Raji (cell line): ENCODE results near the gene CEP72.
A peak's percentile ranks its signal among the peaks of the same experiment; 100 is the strongest.

Source experiments
- POLR2A ChIP-seq: IDR thresholded peaks from 2 replicates; pipeline ENCODE4 v1.6.1; 2011; ENCODE audit warnings: low read depth, low read length, control low read depth; ENCODE audit not compliant: insufficient read depth

Gene CEP72

DNA sequence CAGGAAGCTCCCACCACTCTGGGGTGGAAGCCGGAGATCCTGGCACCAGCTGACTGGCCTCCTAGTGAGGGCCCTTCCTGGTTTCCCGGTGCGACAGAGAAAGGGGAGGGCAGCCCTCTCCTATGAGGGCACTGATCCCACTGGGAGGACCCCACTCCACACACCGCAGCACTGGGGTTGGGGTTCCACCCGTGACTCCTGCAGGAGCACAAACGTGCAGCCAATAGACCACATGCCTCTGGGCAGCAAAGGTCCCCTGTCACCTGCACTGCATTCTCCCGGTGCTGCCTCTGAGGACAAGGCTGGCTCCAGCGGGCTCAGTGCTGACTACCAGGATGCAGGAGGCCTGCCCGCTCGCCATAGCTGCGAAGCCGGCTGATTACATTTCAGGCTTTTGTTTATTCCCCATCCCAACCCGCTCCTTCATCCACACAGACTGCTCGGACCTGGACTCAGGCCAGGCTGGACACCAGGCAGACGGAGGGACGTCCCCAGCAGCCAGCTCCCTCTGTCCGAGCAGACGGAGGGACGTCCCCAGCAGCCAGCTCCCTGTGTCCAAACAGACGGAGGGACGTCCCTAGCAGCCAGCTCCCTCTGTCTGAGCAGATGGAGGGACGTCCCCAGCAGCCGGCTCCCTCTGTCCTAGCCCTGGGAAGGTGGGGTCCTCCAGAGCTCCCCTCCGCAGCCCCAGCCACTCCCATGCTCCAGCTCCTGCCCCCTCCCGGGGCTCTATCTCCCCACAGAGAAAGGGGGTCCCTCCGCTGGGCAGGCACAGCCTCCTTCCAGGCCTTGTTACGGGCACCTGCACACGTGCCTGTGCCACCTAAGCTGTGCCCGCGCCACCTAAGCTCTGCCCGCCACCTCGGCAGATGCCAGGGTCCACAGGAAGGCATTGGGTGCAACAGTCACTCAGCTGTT is 8.8 kb upstream of the CEP72 start:
- TF ChIP-seq POLR2A: no peak

DNA sequence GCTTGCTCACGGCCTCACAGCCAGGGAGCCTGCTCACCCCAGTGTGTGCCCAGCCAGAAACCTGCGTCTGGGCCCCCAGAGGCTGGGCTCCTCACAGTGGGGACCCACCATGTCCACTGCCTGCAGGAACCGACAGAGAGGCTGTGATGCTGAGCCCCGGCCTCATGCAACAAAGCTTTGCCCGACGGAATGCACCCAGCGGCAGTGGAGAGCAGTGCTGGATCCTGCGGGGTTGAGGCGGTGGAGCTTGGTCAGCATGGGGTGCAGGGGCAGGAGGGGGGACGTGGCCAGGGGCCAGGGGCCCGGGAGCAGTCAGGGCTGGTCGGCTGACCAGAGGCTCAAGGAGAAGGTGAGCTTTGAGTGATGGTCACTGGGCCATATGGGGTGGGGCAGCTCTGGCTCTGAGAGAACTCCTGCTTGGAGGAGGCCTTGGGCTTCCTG is 7.7 kb upstream of the CEP72 start:
- TF ChIP-seq POLR2A: no peak

GRCh38 chr5:606061-606460 is 6.1 kb upstream of the CEP72 start:
- TF ChIP-seq POLR2A: no peak

DNA sequence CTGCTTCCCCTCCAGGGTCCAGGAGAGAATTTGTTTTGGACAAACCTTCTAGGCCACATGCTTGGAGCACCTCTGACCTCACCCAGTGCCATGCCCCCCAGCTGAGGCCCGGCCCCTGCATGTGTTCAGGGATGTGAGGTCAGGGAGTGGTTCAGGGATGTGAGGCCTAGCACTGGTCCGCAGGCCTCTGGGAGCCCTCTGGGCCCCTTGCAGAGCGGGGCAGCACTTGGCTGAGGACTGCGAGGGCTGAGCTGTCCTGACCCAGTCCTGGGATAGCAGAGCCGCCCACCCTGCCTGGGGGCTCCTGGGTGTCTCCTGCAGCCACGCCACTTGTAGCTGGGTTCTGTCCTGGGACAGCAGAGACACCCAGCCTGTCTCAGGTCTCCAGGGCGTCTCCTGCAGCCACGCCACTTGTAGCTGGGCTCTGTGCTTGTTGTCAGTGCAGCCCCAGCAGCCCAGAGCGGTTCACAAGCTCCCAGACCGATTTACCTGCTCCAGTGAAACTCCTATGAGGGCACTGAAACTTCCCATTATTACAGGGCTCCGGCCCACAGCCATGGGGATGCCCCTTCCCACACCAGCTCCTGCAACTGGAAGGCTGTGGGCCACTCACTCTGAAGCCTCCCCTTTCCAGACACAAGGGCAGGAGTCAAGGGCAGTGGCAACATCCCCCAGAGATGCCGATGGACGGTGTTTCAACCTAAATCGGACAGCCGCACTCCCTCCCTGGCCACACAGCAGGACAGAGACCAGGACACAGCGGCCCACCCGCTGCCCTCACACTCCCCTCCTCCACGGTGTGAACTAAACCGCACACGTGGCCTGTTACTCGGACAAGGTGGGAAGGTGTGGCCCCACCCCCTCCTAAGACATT is 5.4 kb upstream of the CEP72 start:
- TF ChIP-seq POLR2A: no peak

DNA sequence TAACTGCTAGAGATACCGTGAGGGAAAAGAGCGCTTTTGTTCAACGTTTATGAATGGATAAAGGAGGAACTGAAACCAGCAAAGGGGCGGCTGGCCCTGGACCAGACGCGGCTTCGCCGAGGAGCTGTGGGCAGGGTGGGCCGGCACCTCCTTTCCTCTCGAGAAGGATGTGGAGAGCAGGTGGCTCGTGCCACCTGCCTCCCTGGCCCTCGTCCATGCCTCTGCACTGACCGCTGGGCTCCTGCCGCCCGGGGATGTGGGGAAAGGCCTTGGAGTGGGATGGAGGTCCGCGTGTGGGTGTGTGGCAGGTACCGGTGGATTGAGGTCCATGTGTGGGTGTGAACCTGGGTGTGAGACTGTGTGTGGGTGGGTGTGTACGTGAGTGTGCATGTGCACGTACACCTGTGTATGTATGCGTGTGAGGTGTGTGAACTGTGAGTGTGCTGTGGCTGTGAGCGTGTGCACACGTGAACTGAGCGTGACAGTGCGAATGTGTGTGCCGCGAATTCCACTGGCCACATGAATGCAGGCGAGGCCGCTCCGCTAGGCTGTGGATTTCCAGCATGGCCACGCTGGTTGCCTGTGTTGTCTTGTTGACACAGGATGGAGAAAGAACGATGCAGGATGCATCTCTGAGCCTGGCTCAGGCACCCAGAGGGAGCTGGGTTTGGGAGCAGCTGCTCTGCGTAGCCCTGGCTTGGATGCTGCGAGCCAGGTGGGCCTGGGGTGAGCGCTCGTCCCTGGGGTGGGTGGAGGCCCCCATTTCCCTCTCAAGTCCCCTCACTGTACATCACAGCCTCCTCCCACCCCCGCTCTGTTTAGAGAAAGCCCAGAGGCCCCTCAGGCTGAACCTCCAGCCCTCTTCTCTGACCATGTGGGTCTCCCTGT is 4.4 kb upstream of the CEP72 start:
- 0 out of 2 replicates have a peak, but pooled peaks have one; percentile 16 for TF ChIP-seq POLR2A

DNA sequence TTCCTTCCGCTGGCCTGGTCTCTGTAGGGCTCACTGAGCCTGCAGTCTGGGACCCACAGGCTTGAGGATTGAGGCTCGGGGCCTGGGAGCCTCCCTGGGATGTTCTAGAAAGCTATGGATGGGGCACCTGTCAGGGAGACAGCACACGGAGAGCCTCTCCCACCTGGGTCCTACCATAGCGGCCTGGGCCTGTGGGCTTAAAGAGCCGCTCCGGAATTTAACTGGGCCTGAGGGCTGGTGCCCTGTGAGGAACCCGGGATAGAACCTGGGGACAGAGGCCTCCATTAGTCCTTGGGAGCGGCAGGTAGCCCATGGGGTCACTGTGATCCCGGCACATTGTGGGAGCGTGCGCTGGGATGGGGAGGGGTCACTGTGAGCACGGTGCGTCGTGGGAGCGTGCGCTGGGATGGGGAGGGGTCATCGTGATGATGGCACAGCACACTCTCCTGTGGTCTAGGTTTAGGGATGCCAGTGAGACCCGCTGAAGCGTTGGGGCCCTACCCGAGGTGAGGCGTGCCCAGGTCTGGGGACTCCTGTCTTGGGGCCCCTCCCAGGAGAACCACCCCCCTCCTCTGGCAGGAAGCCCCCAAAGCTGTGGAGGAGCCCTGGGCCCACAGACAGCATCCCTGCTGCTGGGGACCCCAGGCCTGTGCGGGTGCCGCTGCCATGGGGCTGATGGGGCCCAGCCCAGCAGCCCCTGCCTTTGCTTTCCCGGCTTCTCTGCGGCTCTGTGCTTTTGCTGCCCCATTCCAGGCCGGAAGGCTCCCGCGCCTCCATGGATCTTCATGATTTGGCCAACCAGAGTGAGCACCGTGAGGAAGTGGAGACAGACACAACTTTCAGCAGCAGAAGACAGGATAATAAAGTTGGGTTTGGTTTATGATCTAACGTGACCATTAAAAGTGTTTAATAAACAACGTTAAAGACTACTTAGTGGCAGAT is 3.4 kb upstream of the CEP72 start:
- TF ChIP-seq POLR2A: no peak

GRCh38 chr5:609506-609905 is 2.6 kb upstream of the CEP72 start:
- TF ChIP-seq POLR2A: no peak

DNA sequence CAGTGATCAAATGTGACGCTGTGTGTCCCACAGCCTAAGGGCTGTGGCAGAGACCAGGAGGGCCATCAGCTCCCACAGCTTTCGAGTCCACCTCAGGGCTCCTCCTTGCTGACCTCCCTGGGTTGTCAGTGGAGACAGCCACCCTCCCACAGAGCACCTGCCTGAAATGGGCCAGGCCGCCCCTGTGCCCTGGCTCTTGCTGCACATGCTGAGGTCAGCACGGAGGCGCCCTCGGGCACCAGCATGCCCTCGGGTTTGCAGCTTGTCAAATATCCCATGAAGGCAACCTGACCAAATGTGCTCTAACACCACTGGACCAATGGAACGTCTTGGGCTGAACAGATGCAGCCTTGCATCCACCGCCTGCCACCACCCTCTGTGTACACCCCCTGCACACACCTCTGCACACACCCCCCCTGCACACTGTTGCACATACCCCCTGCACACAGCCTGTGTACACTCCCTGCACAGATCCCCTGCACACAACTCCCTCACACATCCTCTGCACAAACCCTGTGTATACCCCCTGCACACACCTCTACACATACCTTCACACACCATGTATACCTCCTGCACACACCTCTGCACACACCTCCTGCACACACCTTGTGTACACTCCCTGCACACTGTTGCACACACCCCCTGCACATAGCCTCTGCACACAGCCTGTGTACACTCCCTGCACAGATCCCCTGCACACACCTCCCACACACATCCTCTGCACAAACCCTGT is 2.0 kb upstream of the CEP72 start:
- TF ChIP-seq POLR2A: no peak

DNA sequence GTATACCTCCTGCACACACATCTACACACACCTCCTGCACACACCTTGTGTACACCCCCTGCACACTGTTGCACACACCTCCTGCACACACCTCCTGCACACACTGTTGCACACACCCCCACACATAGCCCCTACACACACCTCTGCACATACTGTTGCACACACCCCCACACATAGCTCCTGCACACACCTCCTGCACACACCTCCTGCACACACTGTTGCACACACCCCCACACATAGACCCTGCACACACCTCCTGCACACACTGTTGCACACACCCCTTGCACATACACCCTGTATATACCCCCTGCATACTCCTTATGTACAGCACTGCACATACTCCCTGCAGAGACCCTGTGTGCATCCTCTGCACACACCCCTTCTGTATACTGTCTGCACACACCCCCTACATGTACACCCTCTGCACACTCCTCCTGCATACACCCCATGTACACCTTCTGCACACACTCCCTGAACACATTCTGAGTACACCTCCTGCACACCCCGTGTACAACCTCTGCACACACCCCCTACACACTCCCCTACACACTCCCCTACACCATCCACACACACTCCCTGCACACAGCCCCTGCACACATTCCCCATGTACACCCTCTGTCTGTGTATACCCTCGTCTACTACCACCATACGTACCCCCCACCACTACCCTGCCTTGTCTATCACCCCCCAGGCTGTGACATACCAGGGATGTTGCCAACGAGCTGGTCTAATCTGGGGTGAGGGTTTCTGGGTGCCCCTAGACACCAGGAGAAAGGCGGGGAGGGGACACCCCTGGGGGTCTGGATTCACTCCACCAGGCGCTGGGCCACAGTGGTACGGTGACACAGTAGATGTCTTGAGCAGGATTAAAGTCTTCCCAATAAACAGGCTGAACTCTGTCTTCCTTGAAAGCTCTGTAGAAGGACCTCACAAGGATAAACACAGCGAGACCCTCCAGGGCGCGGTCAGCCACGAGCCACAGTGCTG is 1.1 kb upstream of the CEP72 start:
- no peak for TF ChIP-seq POLR2A

DNA sequence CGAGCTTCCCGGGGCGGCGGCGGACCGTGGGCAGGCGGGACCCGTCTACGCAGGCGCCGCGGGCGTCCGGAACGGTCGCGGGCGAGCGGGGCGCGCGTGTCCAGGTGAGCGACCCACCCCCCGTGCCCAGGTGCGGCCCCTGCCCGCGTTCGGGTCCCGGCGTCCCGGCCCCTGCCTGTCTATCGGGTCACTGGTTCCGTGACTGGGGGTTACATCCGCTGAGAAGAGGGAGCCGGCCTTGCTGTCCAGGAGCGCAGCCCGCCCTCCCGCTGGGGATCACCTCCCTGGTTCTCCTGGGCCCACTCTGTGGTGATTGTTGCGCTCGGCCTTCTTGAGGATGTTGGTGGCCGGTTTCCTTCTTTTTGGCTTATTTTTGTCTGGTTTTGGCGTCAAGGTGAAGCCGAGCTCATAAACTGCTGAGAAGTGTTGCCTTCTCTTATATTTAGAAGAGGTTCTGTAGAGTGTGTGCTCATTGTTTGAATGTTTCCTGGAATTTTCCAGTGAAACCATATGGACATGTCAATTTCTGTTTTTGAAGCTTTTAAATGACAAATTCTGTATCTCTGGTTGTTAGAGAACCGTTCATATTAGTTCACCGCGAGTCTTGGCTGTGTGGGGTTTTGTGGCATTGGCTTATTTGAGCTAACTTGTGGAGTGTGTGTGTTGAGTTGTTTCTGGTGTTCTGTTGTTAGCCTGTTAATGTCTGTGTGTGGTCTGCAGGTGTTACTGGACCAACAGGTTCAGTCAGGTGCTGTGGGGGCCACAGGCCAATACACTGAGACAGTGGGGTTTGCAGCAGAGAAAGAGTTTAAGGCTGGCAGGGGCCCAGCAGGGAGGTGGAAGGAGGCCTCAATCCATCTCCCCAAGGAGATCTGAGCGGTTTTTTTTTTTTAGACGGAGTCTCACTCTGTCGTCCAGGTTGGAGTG is 621 bp downstream of the CEP72 start:
- no peak for TF ChIP-seq POLR2A

GRCh38 chr5:616484-617039 is 4.4 kb downstream of the CEP72 start:
- TF ChIP-seq POLR2A: no peak
